ENCODE results near the gene PLIN1. TPM values are rescaled to one million over a fixed set of nuclear protein-coding genes. Genes with fewer than 3 reads are reported as not detected.

The PLIN1 gene
- polyA plus RNA-seq, 1 donor (not counting 4 experiments of a cell fraction or from before 2014, with no cell fraction given): 0.30 TPM

- H4K20me1 ChIP-seq (ENCODE audit: control insufficient read depth, extremely low read depth, insufficient read depth, low read length): no peaks in the 10 kb centered on the region
- H3K9ac ChIP-seq (ENCODE audit: control insufficient read depth, extremely low read depth, insufficient read depth, low read length): no peak overlapping the region
- no peaks in the 10 kb centered on the region for H3K9me1 ChIP-seq (ENCODE audit: control insufficient read depth, extremely low read depth, insufficient read depth, low read length)
- no peak for TF ChIP-seq CTCF (optimal IDR thresholded peaks at IDR 0.05 in 1 of 3, IDR thresholded peaks at IDR 0.05 in 1 of 3, conservative IDR thresholded peaks at IDR 0.05 in 1 of 3; ENCODE audit: extremely low read depth in 1 of 3, insufficient read depth in 2 of 3, low read length in 3 of 3)
- TF ChIP-seq EZH2 (IDR thresholded peaks at IDR 0.05; ENCODE audit: low read length): no peak
- H2AFZ ChIP-seq (ENCODE audit: control insufficient read depth, low read length): no peak overlapping the region
- H3K9me3 ChIP-seq (ENCODE audit: control insufficient read depth, low read depth, low read length): no peaks in the 10 kb centered on the region
- DNase-seq (ENCODE audit: low read depth, low spot score) (no peak), FAIRE-seq (no peak)
- H3K4me3 ChIP-seq (ENCODE audit: control insufficient read depth in 2 of 3, extremely low read depth in 1 of 3, insufficient read depth in 2 of 3, low read depth in 1 of 3, low read length in 3 of 3): no peak overlapping the region
- H3K36me3 ChIP-seq (ENCODE audit: control insufficient read depth in 2 of 2, extremely low read depth in 1 of 2, insufficient read depth in 2 of 2, low read length in 2 of 2): no peaks in the 10 kb centered on the region
- dilution Hi-C loops (cut with MboI; ENCODE audit: extremely low pct_ligation_motif_present, low sequenced_read_pairs): no loop called here
- H3K4me2 ChIP-seq (ENCODE audit: control insufficient read depth, extremely low read depth, insufficient read depth, low read depth, low read length): no peak overlapping the region
- H3K27me3 ChIP-seq (ENCODE audit: control insufficient read depth, extremely low read depth, insufficient read depth, low read length): no peaks in the 10 kb centered on the region
- no peaks in the 10 kb centered on the region for H3K4me1 ChIP-seq (ENCODE audit: control insufficient read depth, extremely low read depth, insufficient read depth, low read length)
- no peaks in the 10 kb centered on the region for H3K79me2 ChIP-seq (ENCODE audit: control insufficient read depth, insufficient read depth, low read length)
- H3K27ac ChIP-seq (ENCODE audit: control insufficient read depth, insufficient read depth, low read length): no peak overlapping the region
Observed at GRCh38 chr15:89674526-89674925, 4.6 kb downstream of the PLIN1 start.

GRCh38 chr15:89673165-89673512, 6.0 kb downstream of the PLIN1 start:
- H3K9me1 ChIP-seq (ENCODE audit: control insufficient read depth, extremely low read depth, insufficient read depth, low read length): no peaks in the 10 kb centered on the region
- H3K36me3 ChIP-seq (ENCODE audit: control insufficient read depth in 2 of 2, extremely low read depth in 1 of 2, insufficient read depth in 2 of 2, low read length in 2 of 2): no peaks in the 10 kb centered on the region
- no peak for DNase-seq (ENCODE audit: low read depth, low spot score)
- no peak overlapping the region for H2AFZ ChIP-seq (ENCODE audit: control insufficient read depth, low read length)
- H3K27me3 ChIP-seq (ENCODE audit: control insufficient read depth, extremely low read depth, insufficient read depth, low read length): no peaks in the 10 kb centered on the region
- H3K9me3 ChIP-seq (ENCODE audit: control insufficient read depth, low read depth, low read length): no peaks in the 10 kb centered on the region
- no peak overlapping the region for H3K4me3 ChIP-seq (ENCODE audit: control insufficient read depth in 2 of 3, extremely low read depth in 1 of 3, insufficient read depth in 2 of 3, low read depth in 1 of 3, low read length in 3 of 3)
- H4K20me1 ChIP-seq (ENCODE audit: control insufficient read depth, extremely low read depth, insufficient read depth, low read length): no peaks in the 10 kb centered on the region
- TF ChIP-seq EZH2 (IDR thresholded peaks at IDR 0.05; ENCODE audit: low read length) (no peak), CTCF (optimal IDR thresholded peaks at IDR 0.05 in 1 of 3, IDR thresholded peaks at IDR 0.05 in 1 of 3, conservative IDR thresholded peaks at IDR 0.05 in 1 of 3; ENCODE audit: extremely low read depth in 1 of 3, insufficient read depth in 2 of 3, low read length in 3 of 3) (peak in 2 of 3 experiments; percentile 40 to 52)
- H3K9ac ChIP-seq (ENCODE audit: control insufficient read depth, extremely low read depth, insufficient read depth, low read length): no peak overlapping the region
- H3K4me1 ChIP-seq (ENCODE audit: control insufficient read depth, extremely low read depth, insufficient read depth, low read length): no peaks in the 10 kb centered on the region
- no peak for FAIRE-seq
- dilution Hi-C loops (cut with MboI; ENCODE audit: extremely low pct_ligation_motif_present, low sequenced_read_pairs): no loop called here
- H3K27ac ChIP-seq (ENCODE audit: control insufficient read depth, insufficient read depth, low read length): no peak overlapping the region
- no peaks in the 10 kb centered on the region for H3K79me2 ChIP-seq (ENCODE audit: control insufficient read depth, insufficient read depth, low read length)
- no peak overlapping the region for H3K4me2 ChIP-seq (ENCODE audit: control insufficient read depth, extremely low read depth, insufficient read depth, low read depth, low read length)
